PC-9 (cell line): Measurements from ENCODE around the gene STPG1. TPM values are rescaled to one million over a fixed set of nuclear protein-coding genes. Genes with fewer than 3 reads are reported as not detected.

Source experiments
- BruUV-seq: library from RNA; stranded (reverse); fragments of 400-500 nt; replicated peaks from 2 replicates; lab custom pipeline; 2021; lab: Mats Ljungman, UMichigan
- CTCF ChIA-PET: fragments of 300-600 bp; sonication (Branson Sonifier 250); formaldehyde crosslinking; loops from one replicate; lab custom pipeline; 2022; ENCODE audit warnings: antibody characterized with exemption; lab: Charles Lee
- POLR2A ChIA-PET: fragments of 300-600 bp; sonication (Branson Sonifier 250); formaldehyde crosslinking; loops from one replicate; lab custom pipeline; 2022; ENCODE audit warnings: antibody characterized with exemption; ENCODE audit not compliant: unreplicated experiment; lab: Charles Lee
- DNase-seq, 2 experiments: peaks; one replicate each; pipeline versions ENCODE4 v3.0.0 to v3.0.0-alpha.2; 2015 to 2022; ENCODE audit warnings: mixed read lengths in 1 of 2
- H2AFZ ChIP-seq: fragments of 200-600 bp; sonication (generic); 2 replicates; pipeline ENCODE4 v1.8.1; 2017; ENCODE audit warnings: antibody characterized with exemption
- H3F3A ChIP-seq: fragments of 200-600 bp; sonication (generic); 2 replicates; pipeline ENCODE4 v1.8.1; 2017; ENCODE audit warnings: antibody characterized with exemption, mild to moderate bottlenecking, low read depth; ENCODE audit not compliant: insufficient read depth
- H3K27ac ChIP-seq: fragments of 200-600 bp; sonication (generic); 2 replicates; pipeline ENCODE4 v1.6.1; 2016; ENCODE audit warnings: mixed run types
- H3K27me3 ChIP-seq: fragments of 200-600 bp; sonication (generic); 2 replicates; pipeline ENCODE4 v1.6.1; 2016; ENCODE audit warnings: low read depth, mixed run types; ENCODE audit not compliant: insufficient read depth
- H3K36me3 ChIP-seq: fragments of 200-600 bp; sonication (generic); 2 replicates; pipeline ENCODE4 v1.6.1; 2016; ENCODE audit warnings: low read depth, mixed run types
- H3K4me1 ChIP-seq: fragments of 200-600 bp; sonication (generic); replicated peaks from 2 replicates; pipeline ENCODE4 v1.6.1; 2016; ENCODE audit warnings: mixed run types; ENCODE audit not compliant: insufficient read depth
- H3K4me2 ChIP-seq: fragments of 200-600 bp; sonication (generic); 2 replicates; pipeline ENCODE4 v1.6.1; 2017; ENCODE audit warnings: mixed run types
- H3K4me3 ChIP-seq: fragments of 200-600 bp; sonication (generic); 2 replicates; pipeline ENCODE4 v1.6.1; 2016; ENCODE audit warnings: mixed run types
- H3K79me2 ChIP-seq: fragments of 200-600 bp; sonication (generic); 2 replicates; pipeline ENCODE4 v1.6.1; 2017; ENCODE audit warnings: low read depth, mixed run types
- H3K9me2 ChIP-seq: fragments of 200-600 bp; sonication (generic); 2 replicates; pipeline ENCODE4 v1.8.1; 2017; ENCODE audit warnings: mild to moderate bottlenecking; ENCODE audit not compliant: insufficient read depth
- H3K9me3 ChIP-seq: fragments of 200-600 bp; sonication (generic); 2 replicates; pipeline ENCODE4 v1.8.1; 2016; ENCODE audit warnings: low read depth; ENCODE audit not compliant: insufficient read depth
- H4K20me1 ChIP-seq: fragments of 200-600 bp; sonication (generic); 2 replicates; pipeline ENCODE4 v1.8.1; 2017; ENCODE audit not compliant: insufficient read depth
- EZH2 ChIP-seq: fragments of 200-600 bp; sonication (generic); IDR thresholded peaks from 2 replicates; pipeline ENCODE4 v1.8.0; 2017; ENCODE audit warnings: antibody characterized with exemption, low read depth
- intact Hi-C: fragments of 100-400 bp; cut with micrococcal nuclease; formaldehyde crosslinking; loops from one replicate; pipeline ENCODE4 v1.10.0; 2022; ENCODE audit not compliant: unreplicated experiment
- total RNA-seq: library from RNA; stranded (reverse); gene quantifications from 2 replicates; pipeline ENCODE4 v1.2.3, GENCODE V29; 2021
- TF ChIP-seq, protein P1 (sequence below): fragments of 200-600 bp; sonication (generic); conservative IDR thresholded peaks from 2 replicates; pipeline ENCODE4 v1.6.1; 2017; ENCODE audit warnings: mixed run types, antibody characterized with exemption, mild to moderate bottlenecking, moderate library complexity

The STPG1 gene
- total RNA-seq, 1 experiment from 2014 or later = 11.4 TPM

DNA sequence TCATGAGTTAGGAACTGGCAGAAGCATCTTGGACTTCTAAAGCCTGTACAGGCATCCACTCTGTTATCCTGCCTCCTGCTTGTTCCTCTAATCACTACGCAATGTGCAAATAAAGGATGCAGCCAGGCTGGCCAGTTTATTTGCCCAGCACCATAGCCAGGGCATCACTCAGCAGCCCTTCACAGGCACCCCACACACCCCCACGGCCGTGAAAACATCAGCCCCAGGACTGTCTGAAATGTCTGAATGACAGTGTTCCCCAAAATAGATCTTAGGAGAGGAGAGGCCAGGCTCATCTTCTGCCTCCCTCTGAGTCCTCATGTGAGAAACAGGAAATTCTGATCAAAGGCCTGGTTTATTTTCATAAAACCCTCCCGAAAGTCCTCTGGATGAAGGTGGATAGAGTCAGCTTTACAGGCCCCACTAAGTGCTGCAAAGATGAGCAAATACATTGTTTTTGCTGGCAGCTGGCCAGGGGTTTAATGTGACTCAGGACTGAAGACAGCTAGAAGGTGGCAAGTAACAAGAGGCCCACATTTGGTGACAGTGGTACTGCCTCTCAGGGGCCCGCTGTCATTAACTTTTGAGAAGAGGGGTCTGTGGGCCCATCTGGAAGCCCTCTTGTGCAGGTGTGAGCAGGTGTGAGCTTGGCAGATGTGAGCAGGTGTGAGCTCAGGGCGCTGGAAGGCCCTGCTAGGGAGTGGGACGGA, 61.5 kb downstream of the STPG1 start:
- Histone ChIP-seq H3K4me2 (no peak overlapping the region), H3K4me3 (no peak overlapping the region), H3K79me2 (no peaks in the 10 kb centered on the region), H3K36me3 (no peaks in the 10 kb centered on the region), H3K9me3 (no peaks in the 10 kb centered on the region), H4K20me1 (no peaks in the 10 kb centered on the region), H3K27ac (no peak overlapping the region), H2AFZ (no peak overlapping the region), H3K27me3 (no peaks in the 10 kb centered on the region), H3K4me1 (no peaks in the 10 kb centered on the region), H3F3A (no peaks in the 10 kb centered on the region), H3K9me2 (no peaks in the 10 kb centered on the region)
- ChIA-PET CTCF (no interaction called here), POLR2A (interaction anchor here (0.7 kb wide), 1 partner anchor 384 kb away, joined by 3 read pairs; no protein-coding TSS in a partner anchor)
- TF ChIP-seq, protein P1, sequence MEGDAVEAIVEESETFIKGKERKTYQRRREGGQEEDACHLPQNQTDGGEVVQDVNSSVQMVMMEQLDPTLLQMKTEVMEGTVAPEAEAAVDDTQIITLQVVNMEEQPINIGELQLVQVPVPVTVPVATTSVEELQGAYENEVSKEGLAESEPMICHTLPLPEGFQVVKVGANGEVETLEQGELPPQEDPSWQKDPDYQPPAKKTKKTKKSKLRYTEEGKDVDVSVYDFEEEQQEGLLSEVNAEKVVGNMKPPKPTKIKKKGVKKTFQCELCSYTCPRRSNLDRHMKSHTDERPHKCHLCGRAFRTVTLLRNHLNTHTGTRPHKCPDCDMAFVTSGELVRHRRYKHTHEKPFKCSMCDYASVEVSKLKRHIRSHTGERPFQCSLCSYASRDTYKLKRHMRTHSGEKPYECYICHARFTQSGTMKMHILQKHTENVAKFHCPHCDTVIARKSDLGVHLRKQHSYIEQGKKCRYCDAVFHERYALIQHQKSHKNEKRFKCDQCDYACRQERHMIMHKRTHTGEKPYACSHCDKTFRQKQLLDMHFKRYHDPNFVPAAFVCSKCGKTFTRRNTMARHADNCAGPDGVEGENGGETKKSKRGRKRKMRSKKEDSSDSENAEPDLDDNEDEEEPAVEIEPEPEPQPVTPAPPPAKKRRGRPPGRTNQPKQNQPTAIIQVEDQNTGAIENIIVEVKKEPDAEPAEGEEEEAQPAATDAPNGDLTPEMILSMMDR = no peak
- no peak for TF ChIP-seq EZH2
- intact Hi-C loops = no loop called here
- no peak for DNase-seq
- no TSS peak for BruUV-seq

DNA sequence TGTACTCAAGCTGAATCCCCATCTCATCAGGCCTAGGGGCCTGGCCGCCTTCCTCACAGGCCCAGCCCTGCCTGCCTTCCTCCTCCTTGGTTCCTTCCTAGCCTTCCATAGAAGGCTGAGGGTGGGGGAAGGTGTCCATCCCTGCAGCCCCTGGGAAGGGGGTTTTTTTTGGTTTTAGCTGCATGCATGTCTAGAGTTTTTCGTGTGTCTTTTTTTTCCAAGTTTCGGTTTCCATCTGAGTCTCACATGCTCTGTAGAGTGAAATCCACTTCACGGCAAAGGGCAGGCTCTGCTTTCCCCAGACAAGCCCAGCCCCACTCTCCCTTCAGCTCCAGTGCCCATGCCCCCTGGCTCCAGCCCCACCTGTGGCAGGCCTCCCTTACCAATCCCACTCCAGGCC, 62.3 kb downstream of the STPG1 start:
- TF ChIP-seq, protein P1 = no peak
- no peak for TF ChIP-seq EZH2
- no peaks in the 10 kb centered on the region for H4K20me1 ChIP-seq
- no peaks in the 10 kb centered on the region for H3K36me3 ChIP-seq
- H3K9me3 ChIP-seq = no peaks in the 10 kb centered on the region
- ChIA-PET POLR2A (no interaction called here), CTCF (no interaction called here)
- H3K9me2 ChIP-seq = no peaks in the 10 kb centered on the region
- H3K4me3 ChIP-seq = no peak overlapping the region
- DNase-seq = no peak
- no peaks in the 10 kb centered on the region for H3K27me3 ChIP-seq
- no peak overlapping the region for H3K4me2 ChIP-seq
- no peaks in the 10 kb centered on the region for H3F3A ChIP-seq
- no peak overlapping the region for H3K27ac ChIP-seq
- intact Hi-C loops = no loop called here
- no TSS peak for BruUV-seq
- no peaks in the 10 kb centered on the region for H3K79me2 ChIP-seq
- no peaks in the 10 kb centered on the region for H3K4me1 ChIP-seq
- no peak overlapping the region for H2AFZ ChIP-seq

DNA sequence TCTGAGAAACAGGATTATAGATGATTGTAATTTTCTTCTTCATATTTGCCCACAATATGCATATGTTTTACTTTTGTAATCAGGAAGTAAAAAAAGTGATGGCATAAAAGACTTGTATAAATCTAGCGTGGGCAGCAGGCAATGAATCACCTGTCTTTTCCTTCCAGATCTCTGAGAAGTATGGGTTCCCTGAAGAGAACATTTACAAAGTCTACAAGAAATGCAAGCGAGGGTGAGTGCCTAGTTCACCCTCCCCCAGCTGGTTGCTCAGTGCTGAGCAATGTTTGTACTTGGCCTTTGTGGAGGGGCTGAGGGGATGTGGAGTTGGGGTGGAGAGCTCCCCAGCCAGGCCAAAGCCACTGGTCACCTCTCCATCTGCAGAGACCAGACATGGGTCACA, 63.7 kb downstream of the STPG1 start:
- no peak overlapping the region for H3K4me3 ChIP-seq
- intact Hi-C loops = no loop called here
- ChIA-PET CTCF (no interaction called here), POLR2A (no interaction called here)
- no peak overlapping the region for H3K4me2 ChIP-seq
- DNase-seq = no peak
- no peak overlapping the region for H3K27ac ChIP-seq
- no peaks in the 10 kb centered on the region for H3K9me2 ChIP-seq
- H3K9me3 ChIP-seq = no peaks in the 10 kb centered on the region
- no peaks in the 10 kb centered on the region for H4K20me1 ChIP-seq
- no peaks in the 10 kb centered on the region for H3K4me1 ChIP-seq
- no peak for TF ChIP-seq EZH2
- TF ChIP-seq, protein P1 = no peak
- no TSS peak for BruUV-seq
- H2AFZ ChIP-seq = no peak overlapping the region
- H3K79me2 ChIP-seq = no peaks in the 10 kb centered on the region
- H3F3A ChIP-seq = no peaks in the 10 kb centered on the region
- no peaks in the 10 kb centered on the region for H3K27me3 ChIP-seq
- H3K36me3 ChIP-seq = no peaks in the 10 kb centered on the region
